DND-41 (cell line): ENCODE results near the gene VIPAS39.

Experiments
- EZH2 ChIP-seq: IDR thresholded peaks from 3 replicates; pipeline ENCODE4 v1.6.1; 2012; ENCODE audit warnings: borderline replicate concordance, low read depth, mild to moderate bottlenecking, moderate library complexity, low read length, inconsistent platforms; ENCODE audit not compliant: severe bottlenecking
- TF ChIP-seq, protein P1 (sequence below): IDR thresholded peaks from 2 replicates; pipeline ENCODE4 v1.5.1; 2012; ENCODE audit warnings: borderline replicate concordance, low read length, moderate library complexity, mild to moderate bottlenecking; ENCODE audit not compliant: poor library complexity, severe bottlenecking; ENCODE audit errors: extremely low read depth

DNA sequence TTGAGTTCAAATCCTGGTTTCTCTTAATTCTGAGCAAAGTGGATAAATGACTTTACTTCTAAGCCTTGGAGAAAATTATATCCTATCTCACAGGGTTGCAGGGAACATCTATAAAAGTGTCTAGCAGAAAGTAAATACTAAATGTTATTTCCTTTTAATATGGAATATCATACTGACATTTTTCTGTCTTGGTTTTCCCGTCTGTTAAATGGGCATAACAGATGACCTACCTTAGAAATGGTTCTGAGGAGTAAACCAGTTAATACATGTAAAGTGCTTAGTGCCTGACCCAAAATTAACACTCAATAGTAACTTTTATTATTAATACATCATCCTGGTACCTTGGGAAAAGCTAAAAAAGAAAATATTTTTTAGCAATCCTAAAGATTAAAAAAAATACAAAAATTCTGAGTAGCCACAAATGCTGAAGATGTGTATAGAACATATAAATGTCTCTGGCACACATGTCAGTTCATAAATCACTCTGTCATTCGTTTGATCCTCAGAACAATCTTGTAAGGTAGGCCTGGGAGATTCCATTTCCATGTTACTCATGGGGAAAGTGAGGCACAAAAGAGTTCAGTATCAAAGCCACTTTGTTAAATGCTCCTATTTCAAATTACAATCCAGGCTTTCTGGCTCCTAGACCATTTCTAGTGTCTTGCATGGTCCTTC is 1.3 kb downstream of the VIPAS39 start:
- TF ChIP-seq, protein P1, sequence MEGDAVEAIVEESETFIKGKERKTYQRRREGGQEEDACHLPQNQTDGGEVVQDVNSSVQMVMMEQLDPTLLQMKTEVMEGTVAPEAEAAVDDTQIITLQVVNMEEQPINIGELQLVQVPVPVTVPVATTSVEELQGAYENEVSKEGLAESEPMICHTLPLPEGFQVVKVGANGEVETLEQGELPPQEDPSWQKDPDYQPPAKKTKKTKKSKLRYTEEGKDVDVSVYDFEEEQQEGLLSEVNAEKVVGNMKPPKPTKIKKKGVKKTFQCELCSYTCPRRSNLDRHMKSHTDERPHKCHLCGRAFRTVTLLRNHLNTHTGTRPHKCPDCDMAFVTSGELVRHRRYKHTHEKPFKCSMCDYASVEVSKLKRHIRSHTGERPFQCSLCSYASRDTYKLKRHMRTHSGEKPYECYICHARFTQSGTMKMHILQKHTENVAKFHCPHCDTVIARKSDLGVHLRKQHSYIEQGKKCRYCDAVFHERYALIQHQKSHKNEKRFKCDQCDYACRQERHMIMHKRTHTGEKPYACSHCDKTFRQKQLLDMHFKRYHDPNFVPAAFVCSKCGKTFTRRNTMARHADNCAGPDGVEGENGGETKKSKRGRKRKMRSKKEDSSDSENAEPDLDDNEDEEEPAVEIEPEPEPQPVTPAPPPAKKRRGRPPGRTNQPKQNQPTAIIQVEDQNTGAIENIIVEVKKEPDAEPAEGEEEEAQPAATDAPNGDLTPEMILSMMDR, result no peak
- TF ChIP-seq EZH2, result no peak
